ACHN (cell line): ENCODE results near the gene OXTR.

Source experiments
- DNase-seq: peaks from one replicate; pipeline ENCODE4 v3.0.0-alpha.2; 2015
- in situ Hi-C: cut with HindIII; loops from 2 replicates; pipeline ENCODE4 v1.10.0; 2017; ENCODE audit warnings: low sequenced_read_pairs, low pct_ligation_motif_present, low pct_unique_long_range_greater_than_20kb

OXTR gene

GRCh38 chr3:8769088-8769822 lies at the start of gene OXTR:
OXTR (minus strand) TSS chr3:8769613; CDS start chr3:8768187, 1,426 bp downstream.
- DNase-seq, result peak; percentile 69
- in situ Hi-C loops, result no loop called here

GRCh38 chr3:8817486-8817885 lies 48.1 kb upstream of the OXTR start:
- DNase-seq, result no peak
- in situ Hi-C loops, result no loop called here

- in situ Hi-C loops, result no loop called here
- DNase-seq, result no peak
Measured at GRCh38 chr3:8816106-8816505, 46.7 kb upstream of the OXTR start.

DNA sequence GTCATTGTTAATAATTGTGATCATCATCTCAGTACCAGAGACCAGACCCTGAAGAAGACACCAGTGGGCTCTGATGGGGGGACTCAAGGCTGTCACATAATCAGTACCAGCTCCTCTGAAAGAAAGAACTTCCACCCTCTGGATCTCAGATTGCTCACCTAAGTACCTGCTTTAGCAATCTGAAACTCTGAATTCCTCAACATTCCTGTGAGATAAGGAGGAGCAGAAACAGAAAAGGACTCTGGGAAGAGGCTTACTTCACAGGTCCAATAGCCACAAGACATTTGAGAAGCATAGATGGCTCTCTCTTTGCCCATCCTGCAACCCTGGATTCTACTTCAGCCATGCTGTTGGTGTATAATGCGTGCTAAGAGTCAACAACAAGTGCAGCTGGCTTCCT lies 44.0 kb upstream of the OXTR start:
- in situ Hi-C loops, result no loop called here
- DNase-seq, result no peak

- in situ Hi-C loops, result no loop called here
- DNase-seq, result no peak
Measured at GRCh38 chr3:8810561-8810960, 41.1 kb upstream of the OXTR start.

DNA sequence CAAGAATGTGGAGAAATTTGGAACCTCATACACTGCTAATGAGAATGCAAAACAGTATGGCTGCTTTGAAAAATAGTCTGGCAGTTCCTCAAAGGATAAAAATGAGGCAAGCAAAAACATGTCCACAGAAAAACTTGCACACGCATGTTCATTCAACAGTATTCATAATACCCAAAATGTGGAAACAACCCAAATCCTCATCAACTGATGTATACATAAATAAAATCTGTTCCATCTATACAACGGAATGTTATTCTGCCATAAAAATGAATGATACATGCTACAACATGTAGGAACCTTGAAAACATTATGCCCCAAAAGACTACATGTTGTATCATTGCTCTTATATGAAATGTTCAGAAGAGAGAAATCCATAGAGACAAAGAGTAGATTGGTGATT lies 36.4 kb upstream of the OXTR start:
- in situ Hi-C loops, result no loop called here
- no peak for DNase-seq

GRCh38 chr3:8802256-8802655 lies 32.8 kb upstream of the OXTR start:
- no peak for DNase-seq
- in situ Hi-C loops, result no loop called here

GRCh38 chr3:8800016-8800415 lies 30.6 kb upstream of the OXTR start:
- no peak for DNase-seq
- in situ Hi-C loops, result no loop called here

GRCh38 chr3:8794247-8794646 lies 24.8 kb upstream of the OXTR start:
- in situ Hi-C loops, result no loop called here

DNA sequence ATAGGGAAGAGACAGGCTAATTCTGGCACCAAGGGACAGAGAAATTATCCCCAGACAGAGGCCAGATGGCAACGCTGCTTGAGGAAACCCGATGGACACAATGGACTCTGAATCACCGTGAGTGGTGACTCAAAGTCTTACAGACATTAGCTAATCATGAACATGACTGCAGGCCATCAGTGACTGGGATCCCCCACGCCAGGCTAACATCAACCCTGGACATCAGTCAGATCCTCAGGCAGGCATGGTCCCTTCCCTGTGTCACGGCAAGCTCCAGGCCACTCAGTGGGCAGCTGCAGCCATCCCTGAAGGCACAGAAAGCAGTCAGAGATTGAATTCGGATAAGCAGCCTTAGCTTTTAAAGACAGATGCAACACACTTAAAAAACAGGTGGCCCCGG lies 23.8 kb upstream of the OXTR start:
- peak; percentile 54 for DNase-seq
- in situ Hi-C loops, result no loop called here

More at GRCh38 chr3:8794247-8794646, 24.8 kb upstream of the OXTR start:
- DNase-seq, result no peak

- in situ Hi-C loops, result no loop called here
- no peak for DNase-seq
Measured at GRCh38 chr3:8790529-8790928, 21.1 kb upstream of the OXTR start.

GRCh38 chr3:8784676-8785435 lies 15.4 kb upstream of the OXTR start:
- in situ Hi-C loops, result no loop called here
- DNase-seq, result no peak

GRCh38 chr3:8780279-8780678 lies 10.9 kb upstream of the OXTR start:
- DNase-seq, result no peak
- in situ Hi-C loops, result no loop called here

DNA sequence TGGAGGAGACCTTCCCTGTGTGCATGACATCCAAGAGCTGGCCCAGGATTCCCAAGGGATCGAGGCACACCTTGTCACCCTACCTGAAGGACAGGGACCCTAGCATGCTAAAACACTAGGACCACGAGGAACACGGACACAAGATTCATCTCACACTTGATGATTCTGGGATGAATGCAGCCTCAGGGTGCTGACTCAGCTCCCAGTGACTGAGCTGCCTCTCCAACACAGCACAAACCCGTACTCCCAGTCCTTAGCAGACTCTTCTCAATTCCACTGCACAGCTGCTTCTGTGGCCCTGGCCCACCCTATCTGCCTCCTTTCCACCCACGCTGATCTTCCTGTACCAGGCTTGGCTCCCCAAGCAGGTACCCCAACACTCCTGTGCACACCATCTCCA lies 9.1 kb upstream of the OXTR start:
- no peak for DNase-seq
- in situ Hi-C loops, result no loop called here

GRCh38 chr3:8777978-8778267 lies 8.5 kb upstream of the OXTR start:
- DNase-seq, result no peak
- in situ Hi-C loops, result no loop called here

DNA sequence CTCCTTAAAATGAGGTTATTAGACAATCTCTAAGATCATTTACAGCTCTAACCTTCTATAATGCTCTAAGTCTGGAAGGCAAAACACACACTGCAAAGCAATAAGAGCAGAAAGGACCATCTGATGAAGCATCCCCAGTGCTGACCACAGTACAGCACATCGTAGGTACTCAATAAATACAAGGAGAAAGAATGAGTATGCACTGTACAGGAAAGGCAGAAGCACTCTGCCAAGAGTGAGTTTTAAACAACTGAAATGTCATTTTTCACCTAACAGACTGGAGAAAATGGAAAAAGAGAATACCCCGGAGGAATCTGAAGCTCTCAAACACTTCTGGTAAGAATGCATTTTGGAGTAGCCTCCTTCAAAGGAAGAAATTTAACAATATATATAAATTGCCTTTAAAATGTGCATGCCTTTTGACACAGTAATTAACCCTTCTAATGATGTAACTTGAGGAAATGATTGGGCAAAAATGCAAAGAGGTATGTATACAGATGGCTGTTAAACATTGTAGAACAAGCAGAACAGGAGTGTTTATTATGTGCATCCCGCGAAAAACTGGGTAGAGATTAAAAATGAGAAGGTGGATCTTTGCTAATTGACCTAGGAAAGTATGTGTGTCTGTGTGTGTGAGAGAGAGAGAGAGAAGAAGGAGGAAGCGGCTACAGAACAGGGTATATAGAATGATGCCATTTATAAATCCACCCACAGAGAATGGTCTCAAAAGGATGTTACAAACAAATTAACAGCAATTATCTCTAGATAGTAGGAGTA lies 8.0 kb upstream of the OXTR start:
- in situ Hi-C loops, result no loop called here

GRCh38 chr3:8776406-8776805 lies 7.0 kb upstream of the OXTR start:
- DNase-seq, result no peak
- in situ Hi-C loops, result no loop called here

More for the DNA sequence above, 8.0 kb upstream of the OXTR start:
- no peak for DNase-seq

DNA sequence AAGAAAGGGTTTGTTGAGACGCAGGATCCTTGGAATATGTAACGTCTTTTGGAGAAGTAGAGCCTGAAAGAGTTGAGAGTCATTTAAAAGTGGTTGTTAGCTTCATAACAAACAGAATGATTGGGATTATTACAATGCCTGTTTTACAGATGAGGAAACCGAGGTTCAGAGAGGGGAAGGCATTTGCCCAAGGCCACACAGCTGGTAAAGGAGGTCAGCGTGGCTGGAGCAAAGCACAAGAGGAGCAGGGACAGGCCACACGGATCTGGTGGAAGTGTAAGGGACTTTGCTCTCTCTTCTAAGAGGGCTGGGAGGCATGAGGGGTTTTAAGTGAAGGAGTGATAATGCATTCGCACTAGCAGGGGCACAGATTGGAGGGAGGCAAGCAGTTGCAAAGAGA lies 6.2 kb upstream of the OXTR start:
- DNase-seq, result no peak
- in situ Hi-C loops, result no loop called here

DNA sequence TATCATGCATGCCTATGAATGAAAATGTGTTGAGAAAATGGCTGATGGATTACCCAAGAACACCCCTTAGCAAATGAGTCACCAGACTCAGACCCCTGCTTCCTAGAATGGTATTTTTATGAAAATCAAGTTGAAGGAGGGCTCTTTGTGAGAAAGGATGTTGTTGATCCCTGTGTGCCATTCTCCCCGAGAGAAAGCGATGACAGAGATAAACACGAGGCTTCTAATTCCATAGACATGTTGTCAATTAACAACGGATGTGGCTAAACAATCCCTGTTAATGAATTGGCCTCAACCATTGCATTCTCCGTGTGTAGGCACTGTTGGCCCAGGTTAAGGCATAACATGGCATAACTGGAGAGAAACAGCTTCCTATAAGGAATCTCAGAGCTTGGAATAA lies 5.8 kb upstream of the OXTR start:
- DNase-seq, result no peak
- in situ Hi-C loops, result no loop called here
